OCI-LY3 (cell line): ENCODE measurements around the gene TBX1.

Experiments used
- CTCF ChIP-seq: fragments of 200-600, 300-600 bp; sonication (generic); IDR thresholded peaks from 2 replicates; pipeline ENCODE4 v1.5.1; 2014; ENCODE audit warnings: antibody characterized with exemption, low read length, low read depth
- EZH2phosphoT487 ChIP-seq: fragments of 200-600 bp; shearing (Covaris generic); IDR thresholded peaks from 2 replicates; pipeline ENCODE4 v1.6.1; 2018; ENCODE audit warnings: antibody characterized with exemption, mixed run types, low read depth

- TF ChIP-seq CTCF, result no peak
- TF ChIP-seq EZH2phosphoT487, result no peak
These were observed 24.0 kb downstream of the TBX1 start for GRCh38 chr22:19784384-19785175.
